Tongue (tissue), 1 donor: Measurements from ENCODE around the gene RAMACL. TPM values are rescaled to one million over a fixed set of nuclear protein-coding genes. Genes with fewer than 3 reads are reported as not detected.

Experiments used
- total RNA-seq: library from RNA; depleted of rRNA; stranded (reverse); fragments of >200 nt; gene quantifications from one replicate; pipeline ENCODE4 v1.2.3, GENCODE V29; 2014

The RAMACL gene
- total RNA-seq, 1 donor from 2014 or later = 3.4 TPM

Other genes starting within 250 kb of the RAMACL start
- gene SFT2D1, start 244.1 kb downstream of the RAMACL start, total RNA-seq = 30.5 TPM
- 109 TPM for gene MPC1, start 203.7 kb downstream of the RAMACL start, total RNA-seq
- gene RPS6KA2, start 40.6 kb upstream of the RAMACL start, total RNA-seq = 33.2 TPM